Measurements from ENCODE around the gene PEAK1.

The PEAK1 gene

DNA sequence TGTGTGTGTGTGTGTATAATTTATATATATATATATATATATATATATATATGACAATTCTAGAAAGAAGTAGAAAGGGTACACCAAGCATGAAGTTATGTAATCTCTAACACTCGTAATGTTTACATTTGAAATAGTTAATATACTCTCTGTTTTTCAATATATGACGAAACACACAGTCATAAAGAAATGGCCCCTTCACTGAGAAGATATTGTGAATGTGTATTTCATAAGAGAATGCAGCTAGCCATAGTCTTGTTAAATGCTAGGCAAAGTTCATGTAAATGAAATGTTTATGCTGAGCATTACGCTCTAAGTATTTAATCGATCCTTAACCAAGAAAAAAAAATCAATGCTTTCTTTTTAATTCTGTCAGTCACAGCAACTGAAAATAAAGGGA is 194.3 kb downstream of the PEAK1 start:
- Histone ChIP-seq H3K27ac (ENCODE audit: extremely low read depth, low read depth, low read length) (no peak overlapping the region), H3K4me1 (ENCODE audit: control insufficient read depth, insufficient read depth, low read length) (peaks cover 9% of the 10 kb centered on the region), H3K36me3 (ENCODE audit: control insufficient read depth in 2 of 2, insufficient read depth in 1 of 2, low read length in 2 of 2) (no peaks in the 10 kb centered on the region), H3K9me3 (ENCODE audit: control insufficient read depth, insufficient read depth, low read depth, low read length) (no peaks in the 10 kb centered on the region), H3K4me3 (ENCODE audit: low read depth, low read length) (no peak overlapping the region)
- ChIA-PET CTCF (no interaction called here), POLR2A (interaction anchor here (0.7 kb wide), 1 partner anchor 1074 kb away, joined by 3 read pairs; the partner anchor contains the start of gene SKIC8)
- no peak for TF ChIP-seq ZNF341 (tag by site-specific recombination; IDR thresholded peaks at IDR 0.05; ENCODE audit: low read depth)

DNA sequence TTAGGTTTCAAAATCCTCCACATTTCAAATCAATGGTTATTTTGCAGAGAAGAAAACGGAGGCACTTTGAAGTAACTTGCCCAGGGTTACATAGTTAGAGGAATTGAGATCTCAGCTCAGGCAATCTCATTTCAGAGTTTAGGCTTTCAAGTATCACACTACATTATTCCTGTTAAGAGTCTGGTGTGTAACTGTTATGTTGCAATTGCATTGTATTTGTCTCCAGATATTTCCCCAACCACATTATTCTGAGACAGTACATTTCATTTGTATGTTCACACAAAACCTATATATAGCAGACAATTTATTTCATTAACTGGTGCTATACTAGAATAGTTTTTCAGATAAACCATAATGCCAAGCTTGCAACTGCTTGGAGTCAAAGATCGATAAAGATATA is 194.8 kb downstream of the PEAK1 start:
- POLR2A ChIA-PET, result interaction anchor here (0.7 kb wide), 1 partner anchor 1075 kb away, joined by 3 read pairs; the partner anchor contains the start of gene SKIC8
- CTCF ChIA-PET, result interaction anchor here (1.1 kb wide), 1 partner anchor 16 kb away, joined by 3 read pairs; no protein-coding TSS in a partner anchor
- no peaks in the 10 kb centered on the region for H3K9me3 ChIP-seq (ENCODE audit: control insufficient read depth, insufficient read depth, low read depth, low read length)

DNA sequence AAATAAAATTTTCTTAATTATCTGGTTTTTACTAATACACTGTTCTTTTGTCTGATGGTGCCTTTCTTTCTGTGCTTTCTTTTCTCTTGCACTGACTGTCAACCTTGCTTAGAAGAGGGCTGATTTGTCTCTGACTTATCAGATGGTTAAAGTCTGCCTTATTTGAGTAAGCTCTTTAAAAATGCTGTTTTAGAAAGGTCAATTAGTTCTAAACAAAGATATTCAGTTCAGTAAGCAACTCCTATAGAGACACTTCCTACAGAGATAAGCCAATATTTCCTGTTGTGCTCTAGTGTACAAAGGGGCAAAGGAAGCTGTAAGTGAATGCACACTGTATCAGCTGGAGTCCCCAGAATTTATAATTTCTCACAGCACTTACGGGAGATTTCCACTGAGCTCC is 195.6 kb downstream of the PEAK1 start:
- Histone ChIP-seq H3K9me3 (ENCODE audit: control insufficient read depth, insufficient read depth, low read depth, low read length) (no peaks in the 10 kb centered on the region), H3K36me3 (ENCODE audit: control insufficient read depth in 2 of 2, insufficient read depth in 1 of 2, low read length in 2 of 2) (no peaks in the 10 kb centered on the region), H3K4me1 (ENCODE audit: control insufficient read depth, insufficient read depth, low read length) (peaks cover 9% of the 10 kb centered on the region), H3K4me3 (ENCODE audit: low read depth, low read length) (no peak overlapping the region), H3K27ac (ENCODE audit: extremely low read depth, low read depth, low read length) (no peak overlapping the region)
- TF ChIP-seq ZNF530 (tag by site-specific recombination; IDR thresholded peaks at IDR 0.05; ENCODE audit: low read depth) (no peak), ZIC2 (tag by site-specific recombination; IDR thresholded peaks at IDR 0.05) (peak; percentile 55; the same call in 1 of the 2 replicates), ZSCAN16 (tag by site-specific recombination; IDR thresholded peaks at IDR 0.05) (no peak)
- ChIA-PET CTCF (interaction anchor here (0.7 to 1.1 kb wide), 3 partner anchors 17 to 105 kb away, joined by 3 read pairs; no protein-coding TSS in a partner anchor), POLR2A (no interaction called here)

More for the DNA sequence above, 194.8 kb downstream of the PEAK1 start:
- Histone ChIP-seq H3K4me1 (ENCODE audit: control insufficient read depth, insufficient read depth, low read length) (peaks cover 9% of the 10 kb centered on the region), H3K4me3 (ENCODE audit: low read depth, low read length) (no peak overlapping the region), H3K27ac (ENCODE audit: extremely low read depth, low read depth, low read length) (no peak overlapping the region), H3K36me3 (ENCODE audit: control insufficient read depth in 2 of 2, insufficient read depth in 1 of 2, low read length in 2 of 2) (no peaks in the 10 kb centered on the region)
- TF ChIP-seq REPIN1 (tag by site-specific recombination; IDR thresholded peaks at IDR 0.05; ENCODE audit: low read depth) (no peak), BCL11A (tag by site-specific recombination; IDR thresholded peaks at IDR 0.05; ENCODE audit: low read depth) (no peak), ZNF223 (tag by site-specific recombination; IDR thresholded peaks at IDR 0.05) (no peak), ZNF777 (tag by site-specific recombination; IDR thresholded peaks at IDR 0.05; ENCODE audit: borderline replicate concordance) (no peak), ZNF302 (tag by site-specific recombination; IDR thresholded peaks at IDR 0.05; ENCODE audit: low read depth) (no peak), MZF1 (tag by site-specific recombination; IDR thresholded peaks at IDR 0.05; ENCODE audit: borderline replicate concordance) (no peak), OSR2 (tag by site-specific recombination; IDR thresholded peaks at IDR 0.05) (no peak), KLF1 (tag by site-specific recombination; IDR thresholded peaks at IDR 0.05) (no peak)
- TF ChIP-seq, protein P1, sequence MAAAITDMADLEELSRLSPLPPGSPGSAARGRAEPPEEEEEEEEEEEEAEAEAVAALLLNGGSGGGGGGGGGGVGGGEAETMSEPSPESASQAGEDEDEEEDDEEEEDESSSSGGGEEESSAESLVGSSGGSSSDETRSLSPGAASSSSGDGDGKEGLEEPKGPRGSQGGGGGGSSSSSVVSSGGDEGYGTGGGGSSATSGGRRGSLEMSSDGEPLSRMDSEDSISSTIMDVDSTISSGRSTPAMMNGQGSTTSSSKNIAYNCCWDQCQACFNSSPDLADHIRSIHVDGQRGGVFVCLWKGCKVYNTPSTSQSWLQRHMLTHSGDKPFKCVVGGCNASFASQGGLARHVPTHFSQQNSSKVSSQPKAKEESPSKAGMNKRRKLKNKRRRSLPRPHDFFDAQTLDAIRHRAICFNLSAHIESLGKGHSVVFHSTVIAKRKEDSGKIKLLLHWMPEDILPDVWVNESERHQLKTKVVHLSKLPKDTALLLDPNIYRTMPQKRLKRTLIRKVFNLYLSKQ (tag by site-specific recombination; IDR thresholded peaks at IDR 0.05; ENCODE audit: borderline replicate concordance), result no peak

DNA sequence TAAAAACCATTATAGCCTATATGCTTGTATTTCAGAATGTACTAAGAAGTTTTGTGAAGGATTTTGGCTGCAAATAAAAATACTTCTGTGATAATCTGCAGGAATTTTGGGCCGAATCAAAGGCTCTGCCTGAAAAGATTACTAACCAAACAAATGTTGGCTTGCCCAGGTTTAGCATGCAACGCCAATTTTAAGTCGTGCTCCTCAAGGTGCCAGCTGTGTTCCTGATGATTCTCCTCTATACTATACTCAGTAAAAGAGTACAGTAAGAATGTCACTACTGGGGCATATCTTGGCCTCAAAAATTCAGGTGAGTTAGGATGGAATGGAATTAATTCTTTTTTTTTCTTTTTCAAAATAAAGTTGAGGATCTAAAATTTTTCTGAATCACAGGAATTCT is 198.2 kb downstream of the PEAK1 start:
- TF ChIP-seq, protein P2, sequence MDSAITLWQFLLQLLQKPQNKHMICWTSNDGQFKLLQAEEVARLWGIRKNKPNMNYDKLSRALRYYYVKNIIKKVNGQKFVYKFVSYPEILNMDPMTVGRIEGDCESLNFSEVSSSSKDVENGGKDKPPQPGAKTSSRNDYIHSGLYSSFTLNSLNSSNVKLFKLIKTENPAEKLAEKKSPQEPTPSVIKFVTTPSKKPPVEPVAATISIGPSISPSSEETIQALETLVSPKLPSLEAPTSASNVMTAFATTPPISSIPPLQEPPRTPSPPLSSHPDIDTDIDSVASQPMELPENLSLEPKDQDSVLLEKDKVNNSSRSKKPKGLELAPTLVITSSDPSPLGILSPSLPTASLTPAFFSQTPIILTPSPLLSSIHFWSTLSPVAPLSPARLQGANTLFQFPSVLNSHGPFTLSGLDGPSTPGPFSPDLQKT (IDR thresholded peaks at IDR 0.05; ENCODE audit: borderline replicate concordance, low read depth, low read length), result no peak
- TF ChIP-seq, protein P3, sequence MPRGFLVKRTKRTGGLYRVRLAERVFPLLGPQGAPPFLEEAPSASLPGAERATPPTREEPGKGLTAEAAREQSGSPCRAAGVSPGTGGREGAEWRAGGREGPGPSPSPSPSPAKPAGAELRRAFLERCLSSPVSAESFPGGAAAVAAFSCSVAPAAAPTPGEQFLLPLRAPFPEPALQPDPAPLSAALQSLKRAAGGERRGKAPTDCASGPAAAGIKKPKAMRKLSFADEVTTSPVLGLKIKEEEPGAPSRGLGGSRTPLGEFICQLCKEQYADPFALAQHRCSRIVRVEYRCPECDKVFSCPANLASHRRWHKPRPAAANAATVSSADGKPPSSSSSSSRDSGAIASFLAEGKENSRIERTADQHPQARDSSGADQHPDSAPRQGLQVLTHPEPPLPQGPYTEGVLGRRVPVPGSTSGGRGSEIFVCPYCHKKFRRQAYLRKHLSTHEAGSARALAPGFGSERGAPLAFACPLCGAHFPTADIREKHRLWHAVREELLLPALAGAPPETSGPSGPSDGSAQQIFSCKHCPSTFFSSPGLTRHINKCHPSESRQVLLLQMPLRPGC (tag by site-specific recombination; IDR thresholded peaks at IDR 0.05), result no peak
- no peak for TF ChIP-seq ZNF223 (tag by site-specific recombination; IDR thresholded peaks at IDR 0.05)
- TF ChIP-seq, protein P4, sequence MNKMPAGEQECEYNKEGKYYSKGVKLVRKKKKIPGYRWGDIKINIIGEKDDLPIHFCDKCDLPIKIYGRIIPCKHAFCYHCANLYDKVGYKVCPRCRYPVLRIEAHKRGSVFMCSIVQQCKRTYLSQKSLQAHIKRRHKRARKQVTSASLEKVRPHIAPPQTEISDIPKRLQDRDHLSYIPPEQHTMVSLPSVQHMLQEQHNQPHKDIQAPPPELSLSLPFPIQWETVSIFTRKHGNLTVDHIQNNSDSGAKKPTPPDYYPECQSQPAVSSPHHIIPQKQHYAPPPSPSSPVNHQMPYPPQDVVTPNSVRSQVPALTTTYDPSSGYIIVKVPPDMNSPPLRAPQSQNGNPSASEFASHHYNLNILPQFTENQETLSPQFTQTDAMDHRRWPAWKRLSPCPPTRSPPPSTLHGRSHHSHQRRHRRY (tag by site-specific recombination; IDR thresholded peaks at IDR 0.05), result no peak
- CTCF ChIA-PET, result no interaction called here
- POLR2A ChIA-PET, result no interaction called here
- no peak overlapping the region for H3K27ac ChIP-seq (ENCODE audit: extremely low read depth, low read depth, low read length)
- peaks cover 9% of the 10 kb centered on the region for H3K4me1 ChIP-seq (ENCODE audit: control insufficient read depth, insufficient read depth, low read length)
- no peaks in the 10 kb centered on the region for H3K9me3 ChIP-seq (ENCODE audit: control insufficient read depth, insufficient read depth, low read depth, low read length)
- H3K4me3 ChIP-seq (ENCODE audit: low read depth, low read length), result no peak overlapping the region
- no peaks in the 10 kb centered on the region for H3K36me3 ChIP-seq (ENCODE audit: control insufficient read depth in 2 of 2, insufficient read depth in 1 of 2, low read length in 2 of 2)

Measured in HEK293 (cell line).